H1 (cell line): Measurements from ENCODE around the gene CNDP1. TPM values are rescaled to one million over a fixed set of nuclear protein-coding genes. Genes with fewer than 3 reads are reported as not detected.

Source experiments
- CTCF ChIA-PET: fragments of 300-600 bp; sonication (Branson Sonifier 250); formaldehyde crosslinking; loops from one replicate; lab custom pipeline; 2021; ENCODE audit not compliant: partially characterized antibody; lab: Charles Lee
- POLR2A ChIA-PET: fragments of 300-600 bp; sonication (Branson Sonifier 250); formaldehyde crosslinking; loops from one replicate; lab custom pipeline; 2021; ENCODE audit warnings: inconsistent platforms; ENCODE audit not compliant: partially characterized antibody; lab: Charles Lee
- DNase-seq, 2 experiments: peaks; one replicate each; pipeline versions ENCODE4 v3.0.0 to v3.0.0-alpha.2; 2010 to 2022; ENCODE audit warnings: low spot score in 2 of 2, low read depth in 1 of 2, mixed read lengths in 1 of 2
- FAIRE-seq: peaks from 2 replicates; lab custom pipeline; 2011; peaks lifted over from hg19 to GRCh38; lab: Jason Lieb, UNC
- H2AFZ ChIP-seq: 2 replicates; pipeline ENCODE4 v1.8.1; 2012; ENCODE audit warnings: low read length, inconsistent platforms
- H2AK5ac ChIP-seq: 2 replicates; pipeline ENCODE4 v1.6.1; 2013; ENCODE audit warnings: low read depth, low read length
- H2BK120ac ChIP-seq: replicated peaks from 2 replicates; pipeline ENCODE3; 2013; ENCODE audit warnings: low read depth, low read length, inconsistent platforms
- H2BK12ac ChIP-seq: 2 replicates; pipeline ENCODE4 v1.6.1; 2013; ENCODE audit warnings: low read depth, low read length
- H2BK15ac ChIP-seq: 2 replicates; pipeline ENCODE4 v1.6.1; 2013; ENCODE audit warnings: low read length
- H2BK20ac ChIP-seq: 2 replicates; pipeline ENCODE4 v1.6.1; 2013; ENCODE audit warnings: low read length
- H2BK5ac ChIP-seq: 2 replicates; pipeline ENCODE4 v1.6.1; 2013; ENCODE audit warnings: low read depth, low read length
- H3K14ac ChIP-seq: 2 replicates; pipeline ENCODE4 v1.6.1; 2013; ENCODE audit warnings: inconsistent platforms; ENCODE audit not compliant: insufficient read length
- H3K18ac ChIP-seq: 2 replicates; pipeline ENCODE4 v1.6.1; 2013; ENCODE audit warnings: low read length; ENCODE audit errors: extremely low read depth
- H3K23ac ChIP-seq: 2 replicates; pipeline ENCODE4 v1.6.1; 2013; ENCODE audit warnings: inconsistent platforms; ENCODE audit not compliant: insufficient read length
- H3K23me2 ChIP-seq: 2 replicates; pipeline ENCODE4 v1.6.1; 2013; ENCODE audit warnings: low read depth, low read length
- H3K27ac ChIP-seq: 2 replicates; pipeline ENCODE4 v1.6.1; 2011; ENCODE audit warnings: low read depth, low read length, inconsistent platforms
- H3K27me3 ChIP-seq, 4 experiments: replicated peaks in 1 of 4; 1 replicate in 1 of 4; 2 replicates in 3 of 4; pipeline versions ENCODE4 v1.6.1 to v1.8.1; 2011 to 2013; ENCODE audit warnings: low read length in 3 of 4, mild to moderate bottlenecking in 3 of 4, inconsistent platforms in 2 of 4, mixed read lengths in 2 of 4, moderate library complexity in 1 of 4; ENCODE audit not compliant: control insufficient read depth in 3 of 4, insufficient read depth in 3 of 4; ENCODE audit errors: extremely low read depth in 1 of 4
- H3K36me3 ChIP-seq, 4 experiments: 2 replicates each; pipeline versions ENCODE4 v1.6.1 to v1.8.1; 2011 to 2013; ENCODE audit warnings: mild to moderate bottlenecking in 4 of 4, low read length in 3 of 4, moderate library complexity in 2 of 4, control low read depth in 1 of 4, inconsistent platforms in 1 of 4; ENCODE audit not compliant: insufficient read depth in 4 of 4, control insufficient read depth in 2 of 4
- H3K4ac ChIP-seq: replicated peaks from 2 replicates; pipeline ENCODE3; 2013; ENCODE audit warnings: low read length, low read depth, mixed read lengths, inconsistent platforms; ENCODE audit not compliant: insufficient read length
- H3K4me1 ChIP-seq, 4 experiments: replicated peaks in 1 of 4; 1 replicate in 1 of 4; 2 replicates in 3 of 4; pipeline versions ENCODE4 v1.6.1 to v1.8.1; 2011 to 2013; ENCODE audit warnings: low read length in 3 of 4, inconsistent platforms in 2 of 4, mixed read lengths in 1 of 4; ENCODE audit not compliant: insufficient read depth in 4 of 4, control insufficient read depth in 3 of 4
- H3K4me2 ChIP-seq, 2 experiments: 2 replicates each; pipeline versions ENCODE4 v1.6.1 to v1.8.1; 2011 to 2013; ENCODE audit warnings: low read depth in 2 of 2, low read length in 2 of 2, control low read depth in 1 of 2, inconsistent platforms in 1 of 2, mild to moderate bottlenecking in 1 of 2; ENCODE audit not compliant: insufficient read depth in 1 of 2
- H3K4me3 ChIP-seq, 4 experiments: fragments of 200-600, 300-600 bp in 1 of 4; sonication (generic), shearing (Covaris generic), sonication (Bioruptor Twin) in 1 of 4; 2 replicates each; pipeline versions ENCODE4 v1.5.1 to v1.8.1; 2011 to 2016; ENCODE audit warnings: low read length in 4 of 4, low read depth in 3 of 4, control low read depth in 2 of 4, inconsistent platforms in 2 of 4, mild to moderate bottlenecking in 2 of 4, mixed read lengths in 1 of 4, moderate library complexity in 1 of 4; ENCODE audit not compliant: insufficient read depth in 2 of 4; ENCODE audit errors: extremely low read depth in 1 of 4
- H3K56ac ChIP-seq: replicated peaks from 2 replicates; pipeline ENCODE3; 2013; ENCODE audit warnings: low read depth, mild to moderate bottlenecking, mixed read lengths, low read length, inconsistent platforms; ENCODE audit not compliant: insufficient read length
- H3K79me1 ChIP-seq: 2 replicates; pipeline ENCODE4 v1.6.1; 2013; ENCODE audit warnings: low read depth, low read length, control low read depth
- H3K79me2 ChIP-seq, 2 experiments: 2 replicates each; pipeline versions ENCODE4 v1.6.1 to v1.8.1; 2012 to 2013; ENCODE audit warnings: low read length in 2 of 2, mild to moderate bottlenecking in 2 of 2, inconsistent platforms in 1 of 2; ENCODE audit not compliant: insufficient read depth in 2 of 2, control insufficient read depth in 1 of 2
- H3K9ac ChIP-seq, 4 experiments: replicated peaks in 1 of 4; 1 replicate in 1 of 4; 2 replicates in 3 of 4; pipeline versions ENCODE4 v1.6.1 to v1.8.1; 2011 to 2013; ENCODE audit warnings: low read depth in 3 of 4, low read length in 3 of 4, control low read depth in 2 of 4, mild to moderate bottlenecking in 2 of 4, moderate library complexity in 2 of 4, inconsistent platforms in 1 of 4; ENCODE audit errors: extremely low read depth in 1 of 4
- H3K9me3 ChIP-seq, 2 experiments: 2 replicates each; pipeline versions ENCODE4 v1.6.1 to v1.8.1; 2012 to 2013; ENCODE audit warnings: mild to moderate bottlenecking in 2 of 2, moderate library complexity in 2 of 2, control low read depth in 1 of 2, inconsistent platforms in 1 of 2, low read depth in 1 of 2, low read length in 1 of 2, mixed read lengths in 1 of 2; ENCODE audit not compliant: insufficient read depth in 2 of 2
- H4K20me1 ChIP-seq, 2 experiments: replicated peaks in 1 of 2; 2 replicates each; pipeline versions ENCODE3 to v1.8.1; 2011 to 2013; ENCODE audit warnings: inconsistent platforms in 2 of 2, low read length in 2 of 2, mild to moderate bottlenecking in 1 of 2; ENCODE audit not compliant: insufficient read depth in 2 of 2, control insufficient read depth in 1 of 2
- H4K5ac ChIP-seq: 2 replicates; pipeline ENCODE4 v1.6.1; 2013; ENCODE audit warnings: low read length, low read depth, mixed read lengths, inconsistent platforms; ENCODE audit not compliant: insufficient read length
- H4K8ac ChIP-seq: 2 replicates; pipeline ENCODE4 v1.8.0; 2013; ENCODE audit warnings: mild to moderate bottlenecking, moderate library complexity, low read length, inconsistent platforms; ENCODE audit not compliant: insufficient read depth; ENCODE audit errors: extremely low read depth
- H4K91ac ChIP-seq: replicated peaks from 2 replicates; pipeline ENCODE3; 2013; ENCODE audit warnings: low read length, mixed read lengths, inconsistent platforms; ENCODE audit not compliant: insufficient read length
- BRCA1 ChIP-seq: IDR thresholded peaks from 2 replicates; pipeline ENCODE4 v1.6.1; 2012; ENCODE audit warnings: low read depth, low read length, improper control_type of control experiment
- CBX8 ChIP-seq: fragments of 300-800, 300-1000 bp; sonication (generic); IDR thresholded peaks from 2 replicates; pipeline ENCODE4 v1.7.1; 2016; ENCODE audit warnings: low read depth, low read length, borderline replicate concordance
- CEBPB ChIP-seq: IDR thresholded peaks from 2 replicates; pipeline ENCODE4 v1.6.1; 2012; ENCODE audit warnings: low read depth, low read length
- CTBP2 ChIP-seq: IDR thresholded peaks from 2 replicates; pipeline ENCODE4 v1.7.0; 2011; ENCODE audit warnings: borderline replicate concordance, mild to moderate bottlenecking, moderate library complexity, mixed read lengths, low read length; ENCODE audit not compliant: insufficient read depth, insufficient read length
- HDAC6 ChIP-seq: IDR thresholded peaks from one replicate; pipeline ENCODE4 v1.7.1; 2012; ENCODE audit warnings: low read depth, mild to moderate bottlenecking, inconsistent platforms, low read length, moderate library complexity
- KDM1A ChIP-seq: fragments of 200-600, 300-600 bp; sonication (generic); IDR thresholded peaks from 2 replicates; pipeline ENCODE4 v1.7.1; 2016; ENCODE audit warnings: mild to moderate bottlenecking, low read length, borderline replicate concordance
- RNF2 ChIP-seq: fragments of 200-900, 300-1000 bp; sonication (generic); IDR thresholded peaks from 2 replicates; pipeline ENCODE4 v1.7.1; 2016; ENCODE audit warnings: borderline replicate concordance, low read depth, mild to moderate bottlenecking, antibody characterized with exemption, low read length; ENCODE audit not compliant: poor library complexity, severe bottlenecking; ENCODE audit errors: missing control alignments
- SP2 ChIP-seq: IDR thresholded peaks from 2 replicates; pipeline ENCODE4 v1.6.1; 2012; ENCODE audit warnings: mild to moderate bottlenecking, low read length, inconsistent platforms
- TAF1 ChIP-seq: IDR thresholded peaks from 2 replicates; pipeline ENCODE4 v1.6.1; 2011; ENCODE audit warnings: mild to moderate bottlenecking, low read depth, low read length
- TCF12 ChIP-seq: IDR thresholded peaks from 2 replicates; pipeline ENCODE4 v1.6.1; 2011; ENCODE audit warnings: low read depth, mild to moderate bottlenecking, low read length
- WGBS, 2 experiments: shearing (Covaris generic) in 1 of 2; methylation state at CpG; one replicate each; pipeline versions ENCODE4 v1.1.6 to v1.1.7; 2013 to 2015; ENCODE audit warnings: low lambda C conversion rate in 2 of 2, mixed read lengths in 2 of 2, inconsistent platforms in 1 of 2, low coverage in 1 of 2, missing lambda C conversion rate in 1 of 2; ENCODE audit not compliant: insufficient replicate concordance in 2 of 2, insufficient coverage in 1 of 2, insufficient read length in 1 of 2; ENCODE audit errors: extremely low coverage in 1 of 2, missing lambda C conversion rate in 1 of 2; 5-methylcytosine and 5-hydroxymethylcytosine counted together
- polyA plus RNA-seq, 7 experiments: library from polyadenylated mRNA; depleted of rRNA in 3 of 7; stranded (reverse) in 5 of 7; unstranded in 2 of 7; fragments of >200 nt in 5 of 7; fragments of 200-250 nt in 2 of 7; gene quantifications; 1 replicate in 5 of 7; 2 replicates in 1 of 7; 4 replicates in 1 of 7; pipeline versions ENCODE4 v1.2.1 to v1.2.3, GENCODE V29; 2011 to 2013; ENCODE audit warnings: missing spikeins in 2 of 7, mixed read lengths in 2 of 7
- total RNA-seq: library from RNA; stranded (reverse); fragmentation: NEBNext Ultra II Directional; extraction: Animal tissue kit (Norgen Biotek cat#: 25700); gene quantifications from 2 replicates; pipeline ENCODE4 v1.2.1, GENCODE V29; 2021
- TF ChIP-seq, protein P1 (sequence below): IDR thresholded peaks from 2 replicates; pipeline ENCODE4 v1.6.1; 2011; ENCODE audit warnings: low read length, improper control_type of control experiment

CNDP1 gene
- total and polyA plus RNA-seq, 2 of the 8 experiments (the other 6 are each of a cell fraction or from before 2014, with no cell fraction given), result 0.09 TPM; not detected in 1

- Histone ChIP-seq H3K23ac (no peak overlapping the region), H4K20me1 (peaks cover 9 to 19% of the 10 kb centered on the region in 2 experiments), H3K9ac (no peak overlapping the region), H2BK20ac (no peak overlapping the region), H2BK15ac (no peak overlapping the region), H4K5ac (no peak overlapping the region), H3K4ac (no peak overlapping the region), H3K56ac (no peak overlapping the region), H2BK12ac (no peak overlapping the region), H2BK5ac (no peak overlapping the region)
- CTCF ChIA-PET, result interaction anchor here (1.7 kb wide), 1 partner anchor 37 kb away, joined by 6 read pairs; no protein-coding TSS in a partner anchor
- WGBS, 2 experiments, result 95% methylated on average over 18 of the region's 18 CpGs; no CpG with 5 or more reads in 1 of the 2 experiments
- no peak for FAIRE-seq
- TF ChIP-seq CTBP2 (no peak), TCF12 (no peak), CEBPB (no peak), CBX8 (no peak), KDM1A (no peak), HDAC6 (no peak), TAF1 (no peak), SP2 (no peak), BRCA1 (no peak), RNF2 (no peak)
- TF ChIP-seq, protein P1, sequence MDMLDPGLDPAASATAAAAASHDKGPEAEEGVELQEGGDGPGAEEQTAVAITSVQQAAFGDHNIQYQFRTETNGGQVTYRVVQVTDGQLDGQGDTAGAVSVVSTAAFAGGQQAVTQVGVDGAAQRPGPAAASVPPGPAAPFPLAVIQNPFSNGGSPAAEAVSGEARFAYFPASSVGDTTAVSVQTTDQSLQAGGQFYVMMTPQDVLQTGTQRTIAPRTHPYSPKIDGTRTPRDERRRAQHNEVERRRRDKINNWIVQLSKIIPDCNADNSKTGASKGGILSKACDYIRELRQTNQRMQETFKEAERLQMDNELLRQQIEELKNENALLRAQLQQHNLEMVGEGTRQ, result no peak
- TF ChIP-seq, all 59 proteins: peak for 0
- Histone ChIP-seq H4K8ac (no peak overlapping the region), H3K4me2 (no peak overlapping the region), H3K79me1 (peaks cover 13% of the 10 kb centered on the region), H3K27ac (no peak overlapping the region), H3K4me1 (no peaks in the 10 kb centered on the region), H4K91ac (no peak overlapping the region), H2AFZ (no peak overlapping the region), H3K9me3 (no peaks in the 10 kb centered on the region; a peak in 1 of 4 replicates), H3K23me2 (no peaks in the 10 kb centered on the region), H3K4me3 (no peak overlapping the region), H3K79me2 (no peaks in the 10 kb centered on the region; a peak in 1 of 4 replicates), H2AK5ac (no peak overlapping the region), H3K36me3 (peaks cover 17 to 82% (median 65%) of the 10 kb centered on the region in 4 experiments), H2BK120ac (no peak overlapping the region), H3K27me3 (no peaks in the 10 kb centered on the region), H3K18ac (no peak overlapping the region), H3K14ac (no peak overlapping the region)
- POLR2A ChIA-PET, result interaction anchor here (4.9 kb wide), 1 partner anchor 9 kb away, joined by 31 read pairs; no protein-coding TSS in a partner anchor
- DNase-seq, result no peak
Measured at GRCh38 chr18:74514860-74515495, 19.3 kb upstream of the CNDP1 start.
